Karpas-422 (cell line): ENCODE data around the gene DENND1B. TPM values are rescaled to one million over a fixed set of nuclear protein-coding genes. Genes with fewer than 3 reads are reported as not detected.

ENCODE experiments used
- DNase-seq: peaks from one replicate; pipeline ENCODE4 v3.0.0-alpha.2; 2015
- H2AFZ ChIP-seq: fragments of 200-600 bp; sonication (generic); 2 replicates; pipeline ENCODE4 v1.6.1; 2014; ENCODE audit warnings: antibody characterized with exemption, low read length, mixed read lengths
- H3K27ac ChIP-seq: fragments of 200-600 bp; sonication (generic); 2 replicates; pipeline ENCODE4 v1.5.1; 2014; ENCODE audit warnings: mild to moderate bottlenecking, low read length, moderate library complexity
- H3K27me3 ChIP-seq: fragments of 200-600 bp; sonication (generic); 2 replicates; pipeline ENCODE4 v1.6.1; 2014; ENCODE audit warnings: low read length, mixed read lengths
- H3K36me3 ChIP-seq: fragments of 200-600 bp; sonication (generic); 2 replicates; pipeline ENCODE4 v1.6.1; 2014; ENCODE audit warnings: low read length, mixed read lengths; ENCODE audit not compliant: insufficient read depth
- H3K4me1 ChIP-seq: fragments of 200-600 bp; sonication (generic); 2 replicates; pipeline ENCODE4 v1.6.1; 2014; ENCODE audit warnings: mild to moderate bottlenecking, low read length, mixed read lengths
- H3K4me2 ChIP-seq: fragments of 200-600 bp; sonication (generic); 2 replicates; pipeline ENCODE4 v1.6.1; 2014; ENCODE audit warnings: low read length, low read depth, mild to moderate bottlenecking; ENCODE audit not compliant: poor library complexity, severe bottlenecking
- H3K4me3 ChIP-seq: fragments of 200-600 bp; sonication (generic); 2 replicates; pipeline ENCODE4 v1.5.1; 2014; ENCODE audit warnings: mild to moderate bottlenecking, antibody characterized with exemption, low read length, mixed read lengths
- H3K79me2 ChIP-seq: fragments of 200-600 bp; sonication (generic); 2 replicates; pipeline ENCODE4 v1.6.1; 2014; ENCODE audit warnings: mild to moderate bottlenecking, low read length, mixed read lengths
- H3K9ac ChIP-seq: fragments of 200-600 bp; sonication (generic); 2 replicates; pipeline ENCODE4 v1.6.0; 2014; ENCODE audit warnings: low read length
- H3K9me2 ChIP-seq: fragments of 200-600 bp; sonication (generic), shearing (Covaris generic); replicated peaks from 2 replicates; pipeline ENCODE4 v1.6.0; 2014; ENCODE audit warnings: mild to moderate bottlenecking, low read length, moderate library complexity; ENCODE audit not compliant: insufficient read depth
- H3K9me3 ChIP-seq: fragments of 300-700, 200-600 bp; sonication (generic); 2 replicates; pipeline ENCODE4 v1.6.1; 2014; ENCODE audit warnings: low read length, mixed read lengths
- H4K20me1 ChIP-seq: fragments of 200-600 bp; sonication (generic); 2 replicates; pipeline ENCODE4 v1.6.1; 2014; ENCODE audit warnings: mild to moderate bottlenecking, antibody characterized with exemption, low read length, low read depth; ENCODE audit not compliant: insufficient read depth
- total RNA-seq: library from RNA; depleted of rRNA; stranded (reverse); fragments of >200 nt; shearing (Covaris generic); gene quantifications from 2 replicates; pipeline ENCODE4 v1.2.3, GENCODE V29; 2014; ENCODE audit warnings: low replicate concordance

The DENND1B gene
- total RNA-seq, 1 experiment from 2014 or later = 36.0 TPM

DNA sequence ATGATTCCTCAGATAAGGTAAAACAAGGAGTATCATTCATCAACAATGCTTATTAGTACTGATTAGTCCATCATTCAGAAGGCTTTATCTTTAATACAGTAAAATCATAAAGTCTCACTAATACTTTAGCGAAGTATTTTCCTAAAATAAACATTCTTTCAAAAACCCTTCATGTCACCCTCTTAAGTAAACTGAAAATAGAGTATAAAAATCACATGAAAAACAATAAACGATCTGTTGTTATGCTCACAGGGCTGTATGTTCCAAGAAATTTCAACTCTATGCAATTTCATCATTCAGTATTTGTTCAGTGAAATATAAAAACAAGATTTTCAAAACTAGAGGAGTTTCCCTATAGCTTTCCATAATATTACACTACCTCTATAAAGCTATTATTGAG lies 102.0 kb downstream of the DENND1B start:
- Histone ChIP-seq H3K9me2 (no peaks in the 10 kb centered on the region), H3K27ac (no peak overlapping the region), H3K79me2 (peaks cover 34% of the 10 kb centered on the region), H3K4me3 (no peak overlapping the region), H3K4me2 (no peak overlapping the region), H3K9me3 (no peaks in the 10 kb centered on the region), H3K4me1 (peaks cover 48% of the 10 kb centered on the region), H3K36me3 (no peaks in the 10 kb centered on the region), H3K9ac (no peak overlapping the region), H4K20me1 (no peaks in the 10 kb centered on the region), H2AFZ (no peak overlapping the region), H3K27me3 (no peaks in the 10 kb centered on the region)
- DNase-seq = no peak

DNA sequence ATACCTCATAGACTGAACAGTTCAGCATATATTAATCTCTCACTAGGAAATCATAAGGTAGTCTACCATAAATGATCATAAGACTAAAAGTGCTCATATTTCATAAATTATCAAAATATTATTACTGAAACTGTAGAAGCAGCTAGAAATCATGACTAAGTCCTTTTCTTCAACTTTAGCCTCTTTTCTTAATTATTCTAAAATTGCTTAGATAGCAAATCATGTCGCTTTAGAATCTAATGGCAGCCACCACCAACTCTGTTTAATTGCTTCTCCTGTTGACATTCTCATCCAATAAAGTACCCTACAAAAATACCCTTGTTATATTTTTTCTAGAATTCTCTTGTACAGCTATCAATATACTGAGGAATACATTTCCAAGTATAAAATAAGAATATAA lies 102.9 kb downstream of the DENND1B start:
- H3K4me1 ChIP-seq = peaks cover 43% of the 10 kb centered on the region
- no peak overlapping the region for H2AFZ ChIP-seq
- no peaks in the 10 kb centered on the region for H3K27me3 ChIP-seq
- H3K36me3 ChIP-seq = no peaks in the 10 kb centered on the region
- no peak overlapping the region for H3K27ac ChIP-seq
- no peaks in the 10 kb centered on the region for H3K9me3 ChIP-seq
- H3K4me3 ChIP-seq = no peak overlapping the region
- no peaks in the 10 kb centered on the region for H4K20me1 ChIP-seq
- no peaks in the 10 kb centered on the region for H3K9me2 ChIP-seq
- no peak for DNase-seq
- peaks cover 34% of the 10 kb centered on the region for H3K79me2 ChIP-seq
- H3K4me2 ChIP-seq = no peak overlapping the region
- H3K9ac ChIP-seq = no peak overlapping the region

DNA sequence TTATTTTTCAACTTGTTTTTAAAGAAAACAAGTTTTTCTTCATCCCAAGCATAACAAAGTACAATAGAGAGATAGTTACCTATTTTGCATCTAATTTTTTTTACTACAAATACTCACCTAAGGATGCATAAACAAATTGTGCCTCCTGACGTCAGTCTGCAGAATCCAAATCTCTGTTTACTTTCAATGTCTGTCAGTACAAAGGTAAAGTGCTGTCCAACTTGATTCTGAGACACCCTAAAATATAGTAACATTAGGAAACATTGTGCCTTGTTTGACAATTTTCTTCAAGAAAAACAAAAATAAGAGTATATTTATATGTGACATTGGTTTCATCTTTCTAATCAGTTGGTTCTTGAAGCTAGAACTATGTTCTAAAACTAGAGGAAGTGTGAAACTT lies 103.4 kb downstream of the DENND1B start:
- Histone ChIP-seq H3K27ac (no peak overlapping the region), H3K36me3 (no peaks in the 10 kb centered on the region), H3K9ac (no peak overlapping the region), H3K4me3 (no peak overlapping the region), H3K27me3 (no peaks in the 10 kb centered on the region), H3K9me2 (no peaks in the 10 kb centered on the region), H3K4me1 (peaks cover 39% of the 10 kb centered on the region), H3K79me2 (peaks cover 34% of the 10 kb centered on the region), H4K20me1 (no peaks in the 10 kb centered on the region), H2AFZ (no peak overlapping the region), H3K4me2 (no peak overlapping the region), H3K9me3 (no peaks in the 10 kb centered on the region)
- no peak for DNase-seq

DNA sequence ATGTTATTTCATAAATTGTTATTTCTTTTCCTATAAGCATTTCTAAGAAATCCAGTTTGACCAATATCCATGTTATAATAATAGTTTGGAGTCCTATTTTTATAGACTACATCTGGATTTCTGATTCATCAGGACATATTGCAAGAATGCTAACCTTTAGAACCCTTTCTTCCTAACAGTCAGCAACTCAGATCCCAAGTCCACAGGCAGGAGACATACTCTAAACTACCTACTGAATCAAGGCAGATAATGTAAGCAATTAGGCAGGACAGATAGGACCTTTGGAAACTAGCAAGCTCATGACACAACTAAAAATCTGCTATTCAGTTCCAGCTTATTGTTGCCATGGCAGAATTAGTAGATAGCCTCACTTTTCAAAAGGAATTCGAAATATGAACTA lies 104.1 kb downstream of the DENND1B start:
- Histone ChIP-seq H3K27me3 (no peaks in the 10 kb centered on the region), H3K79me2 (peaks cover 33% of the 10 kb centered on the region), H3K9me3 (no peaks in the 10 kb centered on the region), H2AFZ (no peak overlapping the region), H3K4me1 (peaks cover 31% of the 10 kb centered on the region), H3K9me2 (no peaks in the 10 kb centered on the region), H3K36me3 (no peaks in the 10 kb centered on the region), H4K20me1 (no peaks in the 10 kb centered on the region), H3K27ac (no peak overlapping the region), H3K4me3 (no peak overlapping the region), H3K9ac (no peak overlapping the region), H3K4me2 (no peak overlapping the region)
- DNase-seq = no peak

DNA sequence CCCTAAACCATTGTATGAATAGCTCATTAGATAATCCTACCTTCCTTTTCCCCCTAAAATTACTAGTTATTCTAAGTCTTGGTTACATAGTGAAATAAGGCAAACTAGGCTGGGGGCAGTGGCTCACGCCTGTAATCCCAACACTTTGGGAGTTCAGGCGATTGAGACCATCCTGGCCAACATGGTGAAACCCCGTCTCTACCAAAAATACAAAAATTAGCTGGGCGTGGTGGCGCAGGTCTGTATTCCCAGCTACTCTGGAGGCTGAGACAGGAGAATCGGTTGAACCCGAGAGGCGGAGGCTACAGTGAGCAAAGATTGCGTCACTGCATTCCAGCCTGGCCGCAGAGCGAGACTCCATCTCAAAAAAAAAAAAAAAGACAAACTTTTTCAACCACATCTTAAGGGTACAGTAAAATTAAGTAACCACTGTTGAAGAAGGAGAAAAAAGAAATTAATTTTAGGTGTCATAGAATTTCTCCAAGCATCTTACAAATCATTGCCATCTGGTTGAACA lies 108.5 kb downstream of the DENND1B start:
- Histone ChIP-seq H3K4me3 (no peak overlapping the region), H3K4me2 (no peak overlapping the region), H3K36me3 (no peaks in the 10 kb centered on the region), H4K20me1 (no peaks in the 10 kb centered on the region), H3K79me2 (peaks cover 5% of the 10 kb centered on the region), H3K4me1 (no peaks in the 10 kb centered on the region), H3K27me3 (no peaks in the 10 kb centered on the region), H3K27ac (no peak overlapping the region), H2AFZ (no peak overlapping the region), H3K9me3 (no peaks in the 10 kb centered on the region), H3K9me2 (no peaks in the 10 kb centered on the region), H3K9ac (no peak overlapping the region)
- DNase-seq = no peak

DNA sequence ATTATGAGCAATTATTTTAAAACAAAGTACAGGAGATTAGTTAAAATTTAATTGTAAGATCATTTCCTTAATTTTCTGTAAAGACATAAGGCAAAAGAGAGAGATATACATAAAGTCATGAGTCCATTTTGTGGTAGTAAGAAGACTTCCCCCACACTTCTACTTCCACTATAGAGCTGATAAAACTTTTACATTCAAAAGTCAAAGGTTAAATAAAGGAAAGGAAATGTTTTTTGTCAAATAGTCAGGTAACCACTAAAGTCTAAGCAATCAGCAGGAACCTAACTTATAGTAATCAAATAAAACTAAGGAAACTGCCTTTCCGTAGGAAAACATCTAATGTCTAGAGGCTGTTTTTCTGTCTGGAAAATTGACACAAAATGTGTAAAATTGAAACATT lies 110.9 kb downstream of the DENND1B start:
- Histone ChIP-seq H3K79me2 (peaks cover 13% of the 10 kb centered on the region), H4K20me1 (no peaks in the 10 kb centered on the region), H3K9ac (no peak overlapping the region), H3K36me3 (no peaks in the 10 kb centered on the region), H3K27ac (no peak overlapping the region), H2AFZ (no peak overlapping the region), H3K4me3 (no peak overlapping the region), H3K4me2 (no peak overlapping the region), H3K9me3 (no peaks in the 10 kb centered on the region), H3K27me3 (no peaks in the 10 kb centered on the region), H3K4me1 (peaks cover 5% of the 10 kb centered on the region), H3K9me2 (no peaks in the 10 kb centered on the region)
- DNase-seq = no peak

DNA sequence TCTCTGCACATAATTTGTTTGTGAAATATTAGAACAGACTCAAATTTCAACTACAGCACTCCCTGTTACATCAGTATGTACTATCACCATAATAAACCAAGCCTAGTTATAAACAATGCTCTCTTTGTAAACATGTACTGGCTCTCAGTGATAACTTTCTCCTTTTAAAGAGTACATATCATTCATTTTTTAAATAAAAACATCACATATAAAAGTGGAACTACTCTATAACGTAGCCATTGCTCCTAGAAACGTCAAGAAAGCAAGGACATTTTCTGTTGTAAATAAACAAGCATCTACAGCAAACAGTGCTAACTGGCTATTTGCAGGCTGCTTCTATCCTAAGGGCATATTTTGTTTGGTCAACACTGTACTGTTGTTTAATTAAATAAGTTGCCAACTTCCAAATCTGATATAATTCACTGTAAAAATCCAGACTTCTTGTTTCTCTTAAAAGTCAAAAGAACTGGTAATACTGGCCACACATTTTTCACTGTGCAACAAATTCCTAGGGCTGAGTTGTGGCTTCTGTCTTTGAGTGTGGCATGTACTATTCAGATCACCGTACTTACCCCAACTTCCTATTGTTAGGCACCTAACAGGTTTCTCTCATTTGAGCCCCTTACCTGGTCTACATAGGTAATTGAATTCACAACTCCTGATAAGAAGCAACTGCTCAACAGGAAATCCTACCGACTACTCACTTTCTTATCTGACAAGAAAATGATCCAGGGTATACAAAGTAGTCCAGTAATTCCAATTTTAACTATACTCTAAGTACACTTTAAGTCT lies 111.9 kb downstream of the DENND1B start:
- Histone ChIP-seq H3K4me2 (no peak overlapping the region), H3K4me3 (no peak overlapping the region), H3K27ac (no peak overlapping the region), H3K4me1 (peaks cover 10% of the 10 kb centered on the region), H3K9ac (no peak overlapping the region), H3K9me2 (no peaks in the 10 kb centered on the region), H2AFZ (no peak overlapping the region), H3K9me3 (no peaks in the 10 kb centered on the region), H3K36me3 (no peaks in the 10 kb centered on the region), H3K79me2 (peaks cover 12% of the 10 kb centered on the region), H4K20me1 (no peaks in the 10 kb centered on the region), H3K27me3 (no peaks in the 10 kb centered on the region)
- no peak for DNase-seq

DNA sequence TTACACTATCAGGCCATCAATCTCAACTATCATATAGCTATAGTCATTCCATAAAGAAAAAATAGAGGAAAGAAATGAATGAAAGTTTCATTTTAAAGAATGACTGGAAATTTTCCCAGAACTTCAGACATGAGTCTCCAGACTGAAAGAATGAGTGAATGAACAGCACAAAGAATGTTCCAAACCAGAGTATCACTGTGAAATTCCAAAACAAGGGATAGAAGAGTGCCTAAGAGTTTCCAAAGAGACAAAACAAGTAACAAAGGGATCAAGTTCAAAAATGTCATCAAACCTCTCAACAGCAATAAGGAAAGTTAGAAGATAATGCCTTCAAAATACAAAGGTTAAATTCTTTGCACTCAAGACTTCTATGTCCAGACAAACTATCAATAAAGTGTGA lies 114.9 kb downstream of the DENND1B start:
- Histone ChIP-seq H4K20me1 (no peaks in the 10 kb centered on the region), H3K4me3 (no peak overlapping the region), H3K9me3 (no peaks in the 10 kb centered on the region), H3K4me2 (no peak overlapping the region), H3K4me1 (peaks cover 10% of the 10 kb centered on the region), H3K36me3 (no peaks in the 10 kb centered on the region), H3K9ac (no peak overlapping the region), H2AFZ (no peak overlapping the region), H3K79me2 (peaks cover 20% of the 10 kb centered on the region), H3K27me3 (no peaks in the 10 kb centered on the region), H3K9me2 (no peaks in the 10 kb centered on the region), H3K27ac (no peak overlapping the region)
- no peak for DNase-seq
